ENCODE data around the gene EIF2B2. TPM values are rescaled to one million over a fixed set of nuclear protein-coding genes. Genes with fewer than 3 reads are reported as not detected.
A peak's percentile ranks its signal among the peaks of the same experiment; 100 is the strongest.

EIF2B2 gene
- total and polyA plus RNA-seq, 2 of the 13 experiments (the other 11 are each of a cell fraction or from before 2014, with no cell fraction given): 54.4 to 78.6 TPM

- TF ChIP-seq ZHX1 (CRISPR knock-in tag; IDR thresholded peaks at IDR 0.05; ENCODE audit: low read depth): no peak
- 0 out of 2 replicates have a peak, but pooled peaks have one; percentile 18 for TF ChIP-seq ZNF557 (CRISPR knock-in tag; IDR thresholded peaks at IDR 0.05)
- TF ChIP-seq MXI1 (IDR thresholded peaks at IDR 0.05; ENCODE audit: borderline replicate concordance, low read depth, low read length): peak; percentile 15; the same call in 1 of the 3 replicates
- TF ChIP-seq ATRX (CRISPR knock-in tag; IDR thresholded peaks at IDR 0.05; ENCODE audit: borderline replicate concordance): no peak
- TF ChIP-seq HDAC1 (CRISPR knock-in tag; IDR thresholded peaks at IDR 0.05): peak; percentile 65
- peak; percentile 92 for TF ChIP-seq PITX1 (CRISPR knock-in tag; IDR thresholded peaks at IDR 0.05)
- peak; percentile 20 to 78; a peak in 2 of 4 replicates for TF ChIP-seq NR2F1 (CRISPR knock-in tag; IDR thresholded peaks at IDR 0.05)
- TF ChIP-seq HIC2 (CRISPR knock-in tag; IDR thresholded peaks at IDR 0.05; ENCODE audit: low read depth): 0 out of 2 replicates have a peak, but pooled peaks have one; percentile 35
- TF ChIP-seq, protein P1, sequence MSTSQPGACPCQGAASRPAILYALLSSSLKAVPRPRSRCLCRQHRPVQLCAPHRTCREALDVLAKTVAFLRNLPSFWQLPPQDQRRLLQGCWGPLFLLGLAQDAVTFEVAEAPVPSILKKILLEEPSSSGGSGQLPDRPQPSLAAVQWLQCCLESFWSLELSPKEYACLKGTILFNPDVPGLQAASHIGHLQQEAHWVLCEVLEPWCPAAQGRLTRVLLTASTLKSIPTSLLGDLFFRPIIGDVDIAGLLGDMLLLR (CRISPR knock-in tag; IDR thresholded peaks at IDR 0.05): no peak
- TF ChIP-seq ZBTB7B (CRISPR knock-in tag; IDR thresholded peaks at IDR 0.05): peak; percentile 80; the same call in 1 of the 2 replicates
- 0 out of 2 replicates have a peak, but pooled peaks have one; percentile 6 for TF ChIP-seq ZNF709 (CRISPR knock-in tag; IDR thresholded peaks at IDR 0.05)
- TF ChIP-seq ASH2L (IDR thresholded peaks at IDR 0.05; ENCODE audit: insufficient read length, low read depth, low read length): no peak
- TF ChIP-seq ZNF441 (CRISPR knock-in tag; IDR thresholded peaks at IDR 0.05; ENCODE audit: borderline replicate concordance): peak; percentile 48; the same call in 1 of the 2 replicates
- TF ChIP-seq UBTF (CRISPR knock-in tag; IDR thresholded peaks at IDR 0.05): peak; percentile 97
- TF ChIP-seq, protein P2, sequence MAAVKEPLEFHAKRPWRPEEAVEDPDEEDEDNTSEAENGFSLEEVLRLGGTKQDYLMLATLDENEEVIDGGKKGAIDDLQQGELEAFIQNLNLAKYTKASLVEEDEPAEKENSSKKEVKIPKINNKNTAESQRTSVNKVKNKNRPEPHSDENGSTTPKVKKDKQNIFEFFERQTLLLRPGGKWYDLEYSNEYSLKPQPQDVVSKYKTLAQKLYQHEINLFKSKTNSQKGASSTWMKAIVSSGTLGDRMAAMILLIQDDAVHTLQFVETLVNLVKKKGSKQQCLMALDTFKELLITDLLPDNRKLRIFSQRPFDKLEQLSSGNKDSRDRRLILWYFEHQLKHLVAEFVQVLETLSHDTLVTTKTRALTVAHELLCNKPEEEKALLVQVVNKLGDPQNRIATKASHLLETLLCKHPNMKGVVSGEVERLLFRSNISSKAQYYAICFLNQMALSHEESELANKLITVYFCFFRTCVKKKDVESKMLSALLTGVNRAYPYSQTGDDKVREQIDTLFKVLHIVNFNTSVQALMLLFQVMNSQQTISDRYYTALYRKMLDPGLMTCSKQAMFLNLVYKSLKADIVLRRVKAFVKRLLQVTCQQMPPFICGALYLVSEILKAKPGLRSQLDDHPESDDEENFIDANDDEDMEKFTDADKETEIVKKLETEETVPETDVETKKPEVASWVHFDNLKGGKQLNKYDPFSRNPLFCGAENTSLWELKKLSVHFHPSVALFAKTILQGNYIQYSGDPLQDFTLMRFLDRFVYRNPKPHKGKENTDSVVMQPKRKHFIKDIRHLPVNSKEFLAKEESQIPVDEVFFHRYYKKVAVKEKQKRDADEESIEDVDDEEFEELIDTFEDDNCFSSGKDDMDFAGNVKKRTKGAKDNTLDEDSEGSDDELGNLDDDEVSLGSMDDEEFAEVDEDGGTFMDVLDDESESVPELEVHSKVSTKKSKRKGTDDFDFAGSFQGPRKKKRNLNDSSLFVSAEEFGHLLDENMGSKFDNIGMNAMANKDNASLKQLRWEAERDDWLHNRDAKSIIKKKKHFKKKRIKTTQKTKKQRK (IDR thresholded peaks at IDR 0.05; ENCODE audit: low read length): no peak
- peak; percentile 98 for TF ChIP-seq TFAP4 (IDR thresholded peaks at IDR 0.05; ENCODE audit: borderline replicate concordance, low read depth)
Observed at GRCh38 chr14:74954232-74954946, 48.3 kb upstream of the EIF2B2 start (continued).

All from HepG2 (cell line).